WERI-Rb-1 (cell line): Measurements from ENCODE around the gene UBE2C.
A peak's percentile ranks its signal among the peaks of the same experiment; 100 is the strongest.

Source experiments
- DNase-seq: peaks from one replicate; pipeline ENCODE4 v3.0.0-alpha.2; 2020
- H3K27ac ChIP-seq: fragments of 250-450 bp; sonication (Bioruptor Pico); 2 replicates; pipeline ENCODE4 v1.5.1; 2020; ENCODE audit warnings: mild to moderate bottlenecking, moderate library complexity
- H3K27me3 ChIP-seq: fragments of 250-450 bp; sonication (Bioruptor Pico); 2 replicates; pipeline ENCODE4 v1.5.1; 2021; ENCODE audit warnings: mild to moderate bottlenecking, low read depth, moderate library complexity; ENCODE audit not compliant: insufficient read depth, severe bottlenecking
- H3K36me3 ChIP-seq: fragments of 250-450 bp; sonication (Bioruptor Pico); 2 replicates; pipeline ENCODE4 v1.5.1; 2020; ENCODE audit warnings: mild to moderate bottlenecking, moderate library complexity
- H3K4me3 ChIP-seq: 2 replicates; pipeline ENCODE4 v1.5.1; 2011; ENCODE audit warnings: low read depth, mild to moderate bottlenecking, control low read depth, low read length
- H3K9me3 ChIP-seq: fragments of 250-450 bp; sonication (Bioruptor Pico); 2 replicates; pipeline ENCODE4 v1.5.1; 2021; ENCODE audit warnings: mild to moderate bottlenecking, moderate library complexity; ENCODE audit not compliant: severe bottlenecking
- TF ChIP-seq, protein P1 (sequence below): IDR thresholded peaks from 2 replicates; pipeline ENCODE4 v1.5.1; 2011; ENCODE audit warnings: low read depth, mild to moderate bottlenecking, control low read depth, inconsistent platforms, low read length

Gene UBE2C

DNA sequence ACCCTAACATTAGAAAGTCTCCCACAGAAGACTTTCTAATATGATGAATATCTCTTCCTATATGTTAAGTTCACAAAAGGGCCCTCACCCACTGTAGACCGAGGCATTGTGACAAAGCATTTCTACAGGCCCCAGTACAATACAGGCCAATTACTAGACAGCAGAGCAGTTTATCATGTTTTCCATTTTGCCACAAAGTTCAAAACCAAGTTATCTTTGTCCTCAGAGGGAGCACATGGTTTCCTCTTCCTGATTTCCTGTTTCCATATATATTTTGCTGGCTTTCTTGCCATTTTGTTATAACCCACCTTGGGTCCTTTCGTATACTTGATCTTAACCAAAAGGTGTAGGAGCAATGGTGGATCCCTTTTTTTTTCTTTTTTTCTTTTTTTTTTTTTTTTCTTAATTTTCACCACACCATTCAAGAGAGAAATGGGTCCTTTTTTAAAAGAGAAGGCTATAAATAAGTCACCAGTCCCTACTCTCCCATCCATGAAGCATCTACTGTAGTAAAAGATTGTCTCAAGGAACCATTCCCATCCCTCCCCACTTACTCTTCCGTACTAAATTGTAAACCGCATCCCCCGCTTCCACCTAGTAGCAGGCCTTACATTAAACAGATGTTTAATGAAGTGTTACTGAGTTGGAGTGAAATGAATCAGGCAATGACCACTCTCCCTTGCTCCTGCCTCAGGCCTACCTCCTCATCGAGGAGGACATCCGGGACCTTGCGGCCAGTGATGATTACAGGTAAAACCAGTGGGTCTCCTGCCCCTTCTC, 2.1 kb upstream of the UBE2C start:
- no peaks in the 10 kb centered on the region for H3K9me3 ChIP-seq
- TF ChIP-seq, protein P1, sequence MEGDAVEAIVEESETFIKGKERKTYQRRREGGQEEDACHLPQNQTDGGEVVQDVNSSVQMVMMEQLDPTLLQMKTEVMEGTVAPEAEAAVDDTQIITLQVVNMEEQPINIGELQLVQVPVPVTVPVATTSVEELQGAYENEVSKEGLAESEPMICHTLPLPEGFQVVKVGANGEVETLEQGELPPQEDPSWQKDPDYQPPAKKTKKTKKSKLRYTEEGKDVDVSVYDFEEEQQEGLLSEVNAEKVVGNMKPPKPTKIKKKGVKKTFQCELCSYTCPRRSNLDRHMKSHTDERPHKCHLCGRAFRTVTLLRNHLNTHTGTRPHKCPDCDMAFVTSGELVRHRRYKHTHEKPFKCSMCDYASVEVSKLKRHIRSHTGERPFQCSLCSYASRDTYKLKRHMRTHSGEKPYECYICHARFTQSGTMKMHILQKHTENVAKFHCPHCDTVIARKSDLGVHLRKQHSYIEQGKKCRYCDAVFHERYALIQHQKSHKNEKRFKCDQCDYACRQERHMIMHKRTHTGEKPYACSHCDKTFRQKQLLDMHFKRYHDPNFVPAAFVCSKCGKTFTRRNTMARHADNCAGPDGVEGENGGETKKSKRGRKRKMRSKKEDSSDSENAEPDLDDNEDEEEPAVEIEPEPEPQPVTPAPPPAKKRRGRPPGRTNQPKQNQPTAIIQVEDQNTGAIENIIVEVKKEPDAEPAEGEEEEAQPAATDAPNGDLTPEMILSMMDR: no peak
- no peaks in the 10 kb centered on the region for H3K27me3 ChIP-seq
- no peak overlapping the region for H3K4me3 ChIP-seq
- H3K27ac ChIP-seq: no peak overlapping the region
- no peak for DNase-seq
- H3K36me3 ChIP-seq: peaks cover 72% of the 10 kb centered on the region

DNA sequence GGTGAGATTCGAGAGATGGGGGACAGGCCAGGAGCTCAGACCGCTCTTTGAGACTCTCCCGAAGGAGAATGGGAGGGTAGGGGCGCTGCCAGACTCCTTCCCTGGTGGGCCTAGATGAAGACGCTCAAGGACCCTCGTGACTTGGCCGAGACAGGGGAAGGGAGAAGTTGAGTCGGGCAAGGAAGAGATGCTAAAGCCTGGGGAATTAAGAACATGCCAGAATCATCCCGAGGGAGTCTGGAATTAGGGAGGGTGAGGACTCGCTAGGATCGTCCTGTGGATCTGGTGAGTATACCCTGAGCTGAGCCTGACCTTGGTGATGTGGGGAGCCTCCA, 529 bp downstream of the UBE2C start:
- TF ChIP-seq, protein P1: no peak
- Histone ChIP-seq H3K9me3 (no peaks in the 10 kb centered on the region), H3K36me3 (peaks cover 80% of the 10 kb centered on the region), H3K27ac (peak overlapping the region; percentile 97), H3K27me3 (no peaks in the 10 kb centered on the region), H3K4me3 (peak overlapping the region; percentile 95)
- no peak for DNase-seq

DNA sequence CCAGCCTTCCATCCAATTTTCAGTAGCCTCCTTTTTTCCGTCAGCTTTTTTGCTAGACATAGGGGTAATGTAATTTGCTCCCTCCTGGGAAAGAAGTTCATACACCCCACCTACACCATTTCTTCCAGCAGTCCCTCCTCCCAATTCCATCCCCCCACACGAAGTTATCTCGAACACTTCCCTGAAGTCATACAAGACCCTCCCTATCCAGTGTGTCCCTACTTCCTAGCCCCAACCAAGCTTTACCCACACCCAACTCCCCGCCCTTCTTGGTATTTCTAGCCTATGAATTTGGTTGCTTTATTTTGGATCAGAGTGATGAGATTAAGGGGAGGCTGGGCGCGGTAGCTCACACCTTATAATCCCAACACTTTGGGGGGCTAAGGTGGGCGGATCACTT, 1.0 kb downstream of the UBE2C start:
- Histone ChIP-seq H3K27ac (peak overlapping the region; percentile 97), H3K4me3 (peak overlapping the region; percentile 95), H3K27me3 (no peaks in the 10 kb centered on the region), H3K36me3 (peaks cover 75% of the 10 kb centered on the region), H3K9me3 (no peaks in the 10 kb centered on the region)
- DNase-seq: no peak
- TF ChIP-seq, protein P1: no peak

DNA sequence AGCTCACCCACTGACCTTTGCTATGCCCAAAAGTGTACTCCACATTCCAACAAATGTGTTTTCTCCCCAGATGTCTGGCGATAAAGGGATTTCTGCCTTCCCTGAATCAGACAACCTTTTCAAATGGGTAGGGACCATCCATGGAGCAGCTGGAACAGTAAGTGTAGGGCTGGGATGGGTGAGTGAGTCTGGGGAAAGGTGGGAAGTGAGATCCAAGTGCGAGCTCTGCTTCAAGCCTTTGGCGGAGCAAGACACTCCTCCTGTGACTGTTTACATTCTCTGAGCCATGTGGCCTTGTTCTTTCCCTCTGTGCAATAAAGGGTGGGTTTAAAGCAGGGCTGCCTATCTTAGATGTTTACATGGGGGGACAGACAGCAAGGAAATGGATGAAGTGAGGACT, 1.9 kb downstream of the UBE2C start:
- peaks cover 69% of the 10 kb centered on the region for H3K36me3 ChIP-seq

DNA sequence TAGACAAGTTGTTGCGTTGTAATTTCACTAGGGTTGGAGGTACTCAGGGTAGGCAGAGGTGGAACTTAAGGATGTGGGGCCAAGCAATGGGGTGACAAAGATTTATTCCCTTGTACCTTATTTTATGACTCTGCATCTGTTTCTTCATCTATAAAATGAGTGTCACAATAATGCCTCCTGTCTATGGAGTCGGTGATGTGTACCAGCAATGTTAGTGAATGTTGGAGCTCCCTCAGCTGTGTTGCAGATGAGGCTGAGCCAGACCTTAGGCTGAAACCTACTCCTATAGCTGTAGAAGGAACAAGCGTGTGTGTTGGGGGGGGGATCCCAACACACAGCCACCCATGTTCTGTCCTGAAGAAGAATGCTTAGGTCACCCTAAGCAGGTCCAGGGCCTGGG, 4.5 kb downstream of the UBE2C start:
- H3K27me3 ChIP-seq: no peaks in the 10 kb centered on the region
- no peaks in the 10 kb centered on the region for H3K9me3 ChIP-seq
- H3K36me3 ChIP-seq: peaks cover 46% of the 10 kb centered on the region
- DNase-seq: no peak
- TF ChIP-seq, protein P1: no peak
- H3K27ac ChIP-seq: no peak overlapping the region
- no peak overlapping the region for H3K4me3 ChIP-seq

More for the DNA sequence above, 1.9 kb downstream of the UBE2C start:
- Histone ChIP-seq H3K4me3 (no peak overlapping the region), H3K27ac (no peak overlapping the region), H3K9me3 (no peaks in the 10 kb centered on the region), H3K27me3 (no peaks in the 10 kb centered on the region)
- no peak for DNase-seq
- TF ChIP-seq, protein P1: no peak
